K562 (cell line): ENCODE results near the gene ATXN1. TPM values are rescaled to one million over a fixed set of nuclear protein-coding genes. Genes with fewer than 3 reads are reported as not detected.

Experiments used
- ARNT ChIP-seq, 2 experiments: fragments of 450-650 bp; IDR thresholded peaks; 2 replicates each; pipeline ENCODE4 v1.6.1; 2016; ENCODE audit warnings: mild to moderate bottlenecking in 1 of 2
- MAFG ChIP-seq: fragments of 450-650 bp; conservative IDR thresholded peaks from 2 replicates; pipeline ENCODE4 v1.6.1; 2016; ENCODE audit warnings: missing genetic modification characterization, missing compliant biosample characterization
- POLR2G ChIP-seq: fragments of 200-400 bp; formaldehyde crosslinking; IDR thresholded peaks from 2 replicates; pipeline ENCODE4 v1.6.1; 2017; ENCODE audit warnings: low read depth, mild to moderate bottlenecking, antibody characterized with exemption, low read length, moderate library complexity
- THAP12 ChIP-seq: fragments of 250-450 bp; sonication (Bioruptor Pico); IDR thresholded peaks from 2 replicates; pipeline ENCODE4 v1.9.0; 2021; ENCODE audit warnings: mild to moderate bottlenecking, inconsistent platforms
- VEZF1 ChIP-seq: fragments of 200-800 bp; sonication (Bioruptor generic); IDR thresholded peaks from 2 replicates; pipeline ENCODE4 v1.6.1; 2017; ENCODE audit warnings: missing genetic modification characterization, missing compliant biosample characterization
- ZC3H11A ChIP-seq: IDR thresholded peaks from 2 replicates; pipeline ENCODE4 v1.6.1; 2012; ENCODE audit warnings: low read depth, low read length, improper control_type of control experiment
- ZNF444 ChIP-seq: fragments of 250-450 bp; sonication (Bioruptor Pico); IDR thresholded peaks from 2 replicates; pipeline ENCODE4 v1.4.0; 2020; ENCODE audit warnings: mild to moderate bottlenecking, moderate library complexity
- ZNF57 ChIP-seq: fragments of 450-650 bp; formaldehyde crosslinking; IDR thresholded peaks from 2 replicates; pipeline ENCODE4 v1.4.0; 2020; ENCODE audit warnings: mild to moderate bottlenecking, moderate library complexity
- polyA plus RNA-seq, 8 experiments: library from polyadenylated mRNA; depleted of rRNA in 4 of 8; stranded (reverse) in 5 of 8; unstranded in 3 of 8; fragments of >200 nt; fragmentation: Nextera tagmentation in 2 of 8; fragmentation: Illumina TruSeq in 1 of 8; extraction: Ambion mirVana in 2 of 8; extraction: Trizol in 1 of 8; gene quantifications; 2 replicates each; pipeline versions ENCODE4 v1.2.1 to v1.2.3, GENCODE V29; 2011 to 2014; ENCODE audit warnings: inconsistent platforms in 1 of 8, missing spikeins in 1 of 8
- total RNA-seq, 7 experiments: library from RNA; depleted of rRNA in 6 of 7; stranded (reverse); fragments of >200 nt in 6 of 7; fragmentation: Illumina TruSeq in 2 of 7; extraction: Trizol in 2 of 7; gene quantifications; 2 replicates each; pipeline versions ENCODE4 v1.2.1 to v1.2.3, GENCODE V29; 2011 to 2021; ENCODE audit warnings: low replicate concordance in 1 of 7
- TF ChIP-seq, protein P1 (sequence below): fragments of 250-450 bp; sonication (Bioruptor Pico); IDR thresholded peaks from 2 replicates; pipeline ENCODE4 v1.8.0; 2021; ENCODE audit warnings: mild to moderate bottlenecking, moderate library complexity
- TF ChIP-seq, protein P2 (sequence below), 2 experiments: fragments of 450-650 bp; formaldehyde crosslinking in 1 of 2; IDR thresholded peaks; 2 replicates each; pipeline versions ENCODE4 v1.4.0 to v1.6.1; 2014 to 2020; ENCODE audit warnings: mild to moderate bottlenecking in 2 of 2, borderline replicate concordance in 1 of 2, low read depth in 1 of 2

ATXN1 gene
- total and polyA plus RNA-seq, 9 of the 15 experiments (the other 6 are each of a cell fraction or from before 2014, with no cell fraction given) = under 0.01 to 1.2 (median 0.58) TPM

- TF ChIP-seq ZNF57 (CRISPR knock-in tag) (peak; percentile 70; the same call in 1 of the 2 replicates), ZNF444 (0 out of 2 replicates have a peak, but pooled peaks have one; percentile 52), POLR2G (peak; percentile 65; the same call in 1 of the 2 replicates), ARNT (IDR thresholded peaks at IDR 0.05) (peak; percentile 69 to 91), THAP12 (peak; percentile 16; the same call in 1 of the 2 replicates), VEZF1 (CRISPR knock-in tag) (peak; percentile 72), MAFG (tag) (no peak), ZC3H11A (no peak)
- TF ChIP-seq, protein P1, sequence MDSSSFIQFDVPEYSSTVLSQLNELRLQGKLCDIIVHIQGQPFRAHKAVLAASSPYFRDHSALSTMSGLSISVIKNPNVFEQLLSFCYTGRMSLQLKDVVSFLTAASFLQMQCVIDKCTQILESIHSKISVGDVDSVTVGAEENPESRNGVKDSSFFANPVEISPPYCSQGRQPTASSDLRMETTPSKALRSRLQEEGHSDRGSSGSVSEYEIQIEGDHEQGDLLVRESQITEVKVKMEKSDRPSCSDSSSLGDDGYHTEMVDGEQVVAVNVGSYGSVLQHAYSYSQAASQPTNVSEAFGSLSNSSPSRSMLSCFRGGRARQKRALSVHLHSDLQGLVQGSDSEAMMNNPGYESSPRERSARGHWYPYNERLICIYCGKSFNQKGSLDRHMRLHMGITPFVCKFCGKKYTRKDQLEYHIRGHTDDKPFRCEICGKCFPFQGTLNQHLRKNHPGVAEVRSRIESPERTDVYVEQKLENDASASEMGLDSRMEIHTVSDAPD (CRISPR knock-in tag) = no peak
- TF ChIP-seq, protein P2, sequence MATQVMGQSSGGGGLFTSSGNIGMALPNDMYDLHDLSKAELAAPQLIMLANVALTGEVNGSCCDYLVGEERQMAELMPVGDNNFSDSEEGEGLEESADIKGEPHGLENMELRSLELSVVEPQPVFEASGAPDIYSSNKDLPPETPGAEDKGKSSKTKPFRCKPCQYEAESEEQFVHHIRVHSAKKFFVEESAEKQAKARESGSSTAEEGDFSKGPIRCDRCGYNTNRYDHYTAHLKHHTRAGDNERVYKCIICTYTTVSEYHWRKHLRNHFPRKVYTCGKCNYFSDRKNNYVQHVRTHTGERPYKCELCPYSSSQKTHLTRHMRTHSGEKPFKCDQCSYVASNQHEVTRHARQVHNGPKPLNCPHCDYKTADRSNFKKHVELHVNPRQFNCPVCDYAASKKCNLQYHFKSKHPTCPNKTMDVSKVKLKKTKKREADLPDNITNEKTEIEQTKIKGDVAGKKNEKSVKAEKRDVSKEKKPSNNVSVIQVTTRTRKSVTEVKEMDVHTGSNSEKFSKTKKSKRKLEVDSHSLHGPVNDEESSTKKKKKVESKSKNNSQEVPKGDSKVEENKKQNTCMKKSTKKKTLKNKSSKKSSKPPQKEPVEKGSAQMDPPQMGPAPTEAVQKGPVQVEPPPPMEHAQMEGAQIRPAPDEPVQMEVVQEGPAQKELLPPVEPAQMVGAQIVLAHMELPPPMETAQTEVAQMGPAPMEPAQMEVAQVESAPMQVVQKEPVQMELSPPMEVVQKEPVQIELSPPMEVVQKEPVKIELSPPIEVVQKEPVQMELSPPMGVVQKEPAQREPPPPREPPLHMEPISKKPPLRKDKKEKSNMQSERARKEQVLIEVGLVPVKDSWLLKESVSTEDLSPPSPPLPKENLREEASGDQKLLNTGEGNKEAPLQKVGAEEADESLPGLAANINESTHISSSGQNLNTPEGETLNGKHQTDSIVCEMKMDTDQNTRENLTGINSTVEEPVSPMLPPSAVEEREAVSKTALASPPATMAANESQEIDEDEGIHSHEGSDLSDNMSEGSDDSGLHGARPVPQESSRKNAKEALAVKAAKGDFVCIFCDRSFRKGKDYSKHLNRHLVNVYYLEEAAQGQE (IDR thresholded peaks at IDR 0.05; ENCODE audit: borderline replicate concordance) = peak; percentile 48; the same call in 1 of the 2 replicates
- TF ChIP-seq, protein P2 (CRISPR knock-in tag; IDR thresholded peaks at IDR 0.05; ENCODE audit: low read depth) = peak; percentile 33; the same call in 1 of the 2 replicates
These were observed 493.6 kb downstream of the ATXN1 start (continued) for GRCh38 chr6:16267428-16268263.
